ENCODE data around the gene AIDA.

AIDA gene

DNA sequence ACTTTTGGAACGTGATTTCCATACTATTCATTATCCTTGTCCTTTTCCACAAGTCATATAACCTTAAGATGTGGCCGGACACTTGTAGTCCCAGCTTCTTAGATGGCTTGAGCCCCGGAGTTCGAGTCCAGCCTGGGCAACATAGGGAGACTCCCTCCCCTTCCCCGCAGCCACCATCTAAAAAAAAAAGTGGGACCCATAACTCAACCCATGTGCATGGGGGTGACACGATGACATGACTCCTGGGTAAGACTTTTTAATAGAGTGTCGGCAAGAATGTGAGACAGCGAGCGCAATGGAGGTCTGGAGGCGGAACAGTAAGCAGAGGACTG is 68.7 kb downstream of the AIDA start:
- DNase-seq = no peak

DNA sequence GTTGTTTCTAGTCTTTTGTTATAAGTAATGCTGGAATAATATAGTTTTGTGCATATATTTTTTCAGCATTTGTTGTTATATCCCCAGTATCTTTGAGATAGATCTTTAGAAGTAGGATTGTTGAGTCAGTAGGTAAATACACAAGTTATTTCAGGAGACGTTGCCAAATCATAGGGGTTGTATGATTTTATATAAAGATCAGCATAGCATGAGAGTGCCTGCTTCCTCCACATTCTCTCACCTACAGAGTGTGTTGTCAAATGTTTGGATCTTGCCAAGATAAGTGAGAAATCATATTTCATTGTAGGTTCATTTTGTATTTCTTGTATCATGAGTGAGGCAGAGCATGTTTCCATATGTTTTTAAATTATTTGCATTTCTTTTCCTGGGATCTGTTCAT is 69.8 kb downstream of the AIDA start:
- no peak for DNase-seq

DNA sequence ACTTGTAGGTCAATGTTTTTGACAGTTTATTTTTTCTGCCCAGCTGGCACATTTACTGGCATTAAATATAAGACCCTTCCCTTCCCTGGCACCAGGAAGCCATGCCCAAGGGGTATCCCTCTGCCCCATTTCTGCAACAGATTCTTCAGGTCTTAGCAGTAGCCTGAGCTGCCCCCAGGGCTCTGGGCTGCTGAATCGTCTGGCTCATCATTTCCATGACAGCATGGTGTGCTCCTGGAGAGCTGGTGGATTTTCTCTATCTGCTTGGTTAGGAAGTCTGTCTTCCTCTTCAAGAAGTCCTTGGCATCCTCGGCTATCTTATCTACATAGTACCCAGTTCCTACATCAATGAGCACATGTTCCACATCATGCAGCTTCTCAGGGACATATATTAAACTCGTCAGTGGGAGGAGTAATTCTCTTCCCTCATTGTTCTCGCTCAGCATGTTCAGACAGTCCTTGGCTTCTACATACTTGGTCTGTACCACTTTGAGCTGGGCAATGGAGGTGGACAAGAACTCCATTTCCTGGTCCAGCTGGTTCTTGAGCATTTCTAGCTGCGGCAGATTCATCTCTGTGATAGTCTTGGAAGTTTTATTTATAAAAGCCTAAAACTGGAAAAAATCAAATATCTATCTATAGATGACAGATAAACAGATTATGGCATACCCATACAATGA is 70.9 kb downstream of the AIDA start:
- DNase-seq = no peak

DNA sequence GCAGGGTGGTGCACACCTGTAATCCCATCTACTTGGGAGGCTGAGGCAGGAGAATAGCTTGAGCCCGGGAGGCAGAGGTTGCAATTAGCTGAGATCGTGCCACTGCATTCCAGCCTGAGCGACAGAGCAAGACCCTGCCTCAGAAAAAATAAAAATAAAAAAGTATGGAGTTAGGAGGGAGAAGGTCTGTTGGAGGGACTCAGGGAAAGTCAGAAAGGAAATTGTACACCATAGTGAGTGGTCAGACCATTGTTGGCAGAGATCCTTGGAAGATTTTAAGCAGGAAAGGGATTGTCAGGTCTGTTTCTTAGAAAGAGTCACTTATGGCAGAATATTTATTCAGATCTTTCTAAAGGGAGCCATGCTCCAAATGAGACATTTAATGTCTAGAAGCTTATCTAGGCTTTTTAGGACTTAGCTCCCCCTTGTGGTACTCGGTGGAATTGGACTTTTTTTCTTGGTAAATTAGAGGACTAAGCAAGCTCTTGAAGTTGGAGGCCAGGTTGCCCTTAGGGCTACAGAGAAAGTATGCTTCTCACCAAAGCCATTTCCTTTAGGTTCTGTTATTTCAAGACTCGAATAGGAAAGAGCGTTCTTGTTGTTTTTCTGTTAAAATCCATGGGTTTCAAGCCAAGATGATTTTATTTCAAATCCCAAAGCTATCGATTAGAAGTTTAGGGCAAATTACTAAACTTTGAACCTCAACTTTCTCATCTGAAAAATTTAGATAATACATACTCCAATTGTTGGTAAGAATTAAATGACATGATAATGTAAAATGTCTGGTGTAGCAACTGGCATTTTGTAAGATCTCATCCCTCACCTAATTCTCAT is 77.9 kb downstream of the AIDA start:
- DNase-seq = peak; percentile 61

DNA sequence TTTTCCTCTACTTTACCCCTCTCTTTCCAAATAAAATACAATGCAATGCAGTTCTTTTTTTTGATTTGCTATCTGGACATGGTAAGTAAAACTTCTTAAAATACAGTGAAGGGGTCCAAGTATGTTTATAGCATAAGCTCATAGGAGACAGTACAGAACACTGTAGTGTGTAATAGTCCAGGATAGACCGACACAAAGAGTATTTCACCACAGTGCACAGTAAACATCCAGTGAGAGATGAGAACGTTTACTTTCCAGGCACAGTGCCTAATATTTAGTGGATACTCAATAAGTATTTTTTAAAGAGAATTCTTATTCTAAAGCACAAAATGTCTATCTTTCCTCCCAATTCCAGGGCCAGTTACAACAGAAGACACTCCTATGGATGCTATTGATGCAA is 79.5 kb downstream of the AIDA start:
- no peak for DNase-seq

DNA sequence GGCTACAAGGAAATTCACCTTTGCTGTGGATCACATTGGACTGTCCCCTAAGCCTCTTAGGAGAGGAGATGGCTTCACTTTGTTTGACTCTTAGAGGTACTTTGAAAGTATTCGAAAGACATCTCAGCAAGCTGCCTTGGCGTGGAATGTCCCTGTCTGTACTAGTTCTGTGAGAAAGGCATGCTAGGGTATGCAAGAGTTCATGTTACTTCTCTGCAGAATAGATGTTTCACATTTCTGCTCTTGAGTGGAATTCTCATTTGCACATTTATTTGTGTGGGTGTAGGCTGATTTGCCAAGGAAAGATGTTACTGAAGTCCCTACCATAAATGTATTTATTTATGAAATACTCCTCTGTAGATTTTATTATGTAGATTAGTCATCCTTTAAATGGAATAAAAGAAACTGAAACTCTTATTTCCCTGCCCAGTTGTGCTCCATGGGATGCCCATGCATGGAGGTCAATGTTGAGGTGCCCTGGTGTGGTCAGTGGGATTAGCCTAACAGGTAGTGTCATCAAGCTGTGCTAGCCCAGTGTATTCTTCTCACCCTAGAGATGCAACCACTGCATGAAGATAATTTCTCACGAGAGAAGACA is 80.6 kb downstream of the AIDA start:
- DNase-seq = no peak

DNA sequence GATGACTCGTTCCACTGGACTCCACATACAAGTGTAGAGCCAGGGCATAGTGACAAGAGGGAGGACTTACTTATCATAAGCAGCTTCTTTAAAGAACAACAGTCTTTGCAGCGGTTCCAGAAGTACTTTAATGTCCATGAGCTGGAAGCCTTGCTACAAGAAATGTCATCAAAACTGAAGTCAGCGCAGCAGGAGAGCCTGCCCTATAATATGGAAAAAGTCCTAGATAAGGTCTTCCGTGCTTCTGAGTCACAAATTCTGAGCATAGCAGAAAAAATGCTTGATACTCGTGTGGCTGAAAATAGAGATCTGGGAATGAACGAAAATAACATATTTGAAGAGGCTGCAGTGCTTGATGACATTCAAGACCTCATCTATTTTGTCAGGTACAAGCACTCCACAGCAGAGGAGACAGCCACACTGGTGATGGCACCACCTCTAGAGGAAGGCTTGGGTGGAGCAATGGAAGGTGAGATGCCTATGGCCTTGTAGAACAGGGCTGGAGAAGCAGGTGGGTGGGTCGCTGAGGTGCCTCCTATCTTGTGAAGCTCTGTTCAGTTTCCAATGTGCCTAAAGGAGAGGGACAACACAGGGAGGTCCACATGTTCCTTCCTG is 82.3 kb downstream of the AIDA start:
- no peak for DNase-seq

DNA sequence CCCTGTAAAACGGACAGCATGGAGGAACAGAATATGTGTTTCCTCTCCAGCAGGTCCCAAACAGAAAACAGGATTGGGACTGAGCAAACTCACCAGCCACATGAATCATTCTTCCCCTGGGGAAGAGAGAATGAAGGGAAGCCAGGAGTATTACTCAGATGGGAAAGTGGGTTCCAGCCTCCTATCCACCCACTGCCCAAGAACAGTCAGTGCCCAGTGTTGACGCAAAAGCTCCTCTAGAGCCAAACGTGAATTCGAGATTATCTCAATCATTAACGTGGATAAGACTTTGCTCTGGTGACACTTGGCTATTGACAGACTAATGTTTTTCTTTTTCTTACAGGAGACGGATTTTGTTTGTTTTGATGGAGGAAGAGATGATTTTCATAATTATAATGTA is 85.1 kb downstream of the AIDA start:
- DNase-seq = no peak

DNA sequence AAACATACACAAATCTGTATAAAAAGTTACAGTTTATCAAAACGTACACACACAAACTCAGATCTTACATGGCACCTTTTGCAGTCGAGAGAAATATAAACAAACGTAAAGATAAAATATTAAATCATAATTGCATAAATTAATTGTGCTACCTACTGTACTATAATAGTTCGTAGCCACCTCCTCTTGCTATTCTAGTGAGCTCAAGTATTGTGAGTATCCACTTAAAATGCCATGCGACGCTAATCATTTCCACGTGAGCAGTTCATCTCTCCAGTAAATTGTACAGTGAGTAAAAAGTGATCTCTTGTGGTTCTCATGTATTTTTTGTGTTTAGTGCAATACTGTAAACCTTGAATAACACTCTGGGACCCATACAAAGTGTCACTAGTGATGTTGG is 88.1 kb downstream of the AIDA start:
- DNase-seq = no peak

DNA sequence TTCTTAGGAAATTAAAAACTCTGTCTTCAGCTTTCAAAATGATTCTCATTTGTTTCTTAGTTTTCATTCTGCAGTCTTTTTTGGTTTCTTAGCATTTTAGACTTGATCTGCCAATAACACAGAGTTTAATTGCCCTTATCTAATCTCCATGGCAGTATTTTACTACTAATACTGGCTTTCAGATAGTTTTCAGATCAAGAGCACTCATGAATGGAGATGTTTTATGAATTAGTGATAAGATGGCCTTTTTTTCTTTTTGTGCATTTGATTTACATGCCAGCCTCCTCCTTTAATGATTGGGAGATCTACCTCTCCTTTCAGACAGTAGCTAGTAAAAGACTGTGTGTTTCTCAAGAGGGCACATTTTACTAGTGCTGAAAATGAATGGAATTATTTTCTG is 88.8 kb downstream of the AIDA start:
- no peak for DNase-seq

DNA sequence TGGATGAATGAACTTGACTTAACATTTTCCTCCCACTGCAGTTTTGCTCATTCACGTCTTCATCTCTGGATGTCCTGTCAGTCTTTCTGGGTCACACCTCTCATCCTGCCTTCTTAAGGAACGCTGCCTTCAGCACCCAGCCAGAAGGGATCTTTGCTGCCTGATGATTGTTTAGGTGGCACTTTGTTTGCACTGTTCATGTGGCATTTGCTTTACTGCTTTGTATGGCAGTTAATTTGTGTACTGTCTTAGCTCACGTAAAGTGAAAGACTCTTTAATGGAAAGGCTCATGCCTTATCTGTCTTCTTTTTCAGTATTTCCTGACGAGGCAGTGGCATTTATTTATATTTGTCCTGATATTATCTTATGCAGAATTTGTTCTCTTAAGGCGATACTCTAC is 89.5 kb downstream of the AIDA start:
- DNase-seq = no peak

DNA sequence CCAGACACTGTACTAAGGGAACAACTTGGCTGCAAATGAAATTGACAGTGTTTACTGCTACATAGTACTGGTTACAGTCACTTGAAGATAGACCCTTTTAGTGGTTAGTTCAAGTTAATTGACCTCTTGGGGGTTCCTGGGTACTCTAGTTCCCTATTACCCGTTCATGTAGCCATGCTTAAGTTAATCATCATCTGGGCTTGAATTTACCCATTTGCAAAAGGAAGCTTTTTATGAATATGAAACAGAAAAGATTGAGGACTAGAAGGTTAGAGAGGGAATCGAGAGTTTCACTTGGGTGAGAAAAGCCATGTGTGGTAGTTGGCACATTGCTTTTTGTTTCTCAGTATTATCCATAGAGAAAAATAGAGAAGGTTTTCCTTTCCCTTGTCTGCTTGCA is 91.7 kb downstream of the AIDA start:
- no peak for DNase-seq

DNA sequence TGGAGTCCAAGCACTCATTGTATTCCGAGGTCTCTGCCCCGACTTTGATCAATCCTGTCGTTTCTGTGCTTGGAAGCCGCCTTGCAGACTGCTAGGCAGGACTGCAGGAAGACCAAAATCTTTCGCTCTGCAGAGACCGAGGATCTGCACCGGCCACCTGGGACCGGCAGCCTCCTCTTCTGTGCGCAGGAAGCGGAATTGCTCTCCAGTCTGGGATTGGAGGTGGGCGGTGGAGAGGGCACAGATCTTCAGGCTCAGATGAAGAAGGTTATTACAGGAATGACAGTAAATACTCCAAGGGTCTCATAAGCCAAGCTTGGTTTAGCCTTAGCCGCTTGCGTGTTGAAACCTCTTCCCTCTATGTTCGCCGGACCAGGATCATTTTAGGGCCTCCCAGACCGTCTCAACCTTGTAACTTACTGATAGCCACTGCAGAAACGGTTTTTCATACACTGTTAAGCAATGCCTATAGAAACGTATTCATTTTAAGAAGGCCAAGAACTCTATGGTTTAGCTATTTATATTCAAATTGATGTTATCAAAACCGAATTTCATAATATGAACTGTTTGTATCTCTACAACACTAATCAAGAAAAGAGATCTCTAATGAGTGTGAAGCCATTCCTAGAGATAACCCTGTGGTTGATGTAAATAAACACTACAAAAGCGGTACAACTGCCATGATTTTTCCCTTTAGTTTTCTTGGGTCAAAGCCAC is 93.3 kb downstream of the AIDA start:
- DNase-seq = no peak
